ENCODE measurements around the gene VSIG10L2.

DNA sequence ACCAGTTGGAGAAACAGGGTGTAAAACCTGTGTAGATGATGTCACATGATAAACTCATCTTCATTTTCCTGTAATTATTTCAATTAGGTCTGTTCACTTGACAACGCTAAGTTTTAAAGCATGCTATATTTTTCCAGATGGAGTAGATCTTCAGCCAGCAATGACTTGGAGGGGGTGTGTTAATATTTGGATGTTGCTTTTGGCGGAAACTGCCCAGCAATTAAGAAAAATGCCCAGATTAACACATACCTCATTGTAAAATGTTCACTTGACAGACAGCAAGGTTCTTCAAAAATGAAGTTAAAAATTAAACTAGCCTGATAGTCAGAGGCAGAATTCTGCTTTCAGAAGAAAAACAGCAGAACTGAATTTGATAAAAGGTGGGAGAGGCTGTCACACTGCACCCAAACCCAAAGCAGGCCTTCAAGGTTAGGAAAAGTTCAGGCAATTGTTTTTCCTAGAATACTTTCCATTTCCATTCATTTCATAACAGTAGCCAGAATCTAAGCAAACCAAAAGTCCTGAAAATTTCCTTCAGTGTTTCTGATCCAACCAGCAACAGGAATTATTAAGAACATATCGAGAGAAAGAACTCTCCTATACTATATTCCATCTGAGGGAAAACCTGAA is 33.0 kb downstream of the VSIG10L2 start:
- no peak for TF ChIP-seq GATA2 (IDR thresholded peaks at IDR 0.05; ENCODE audit: low read depth, low read length)
- TF ChIP-seq GATA3 (IDR thresholded peaks at IDR 0.05; ENCODE audit: low read depth, low read length) = no peak

Measured in SH-SY5Y (cell line).